GM23248 (cell line): ENCODE measurements around the gene ACVR1B. TPM values are rescaled to one million over a fixed set of nuclear protein-coding genes. Genes with fewer than 3 reads are reported as not detected.

ENCODE experiments used
- DNase-seq: peaks from one replicate; pipeline ENCODE4 v3.0.0-alpha.2; 2015
- H2AFZ ChIP-seq: fragments of 200-600 bp; sonication (generic); 2 replicates; pipeline ENCODE4 v1.6.1; 2016; ENCODE audit warnings: antibody characterized with exemption
- H3F3A ChIP-seq: fragments of 200-600 bp; sonication (generic); 2 replicates; pipeline ENCODE4 v1.6.1; 2016; ENCODE audit warnings: mild to moderate bottlenecking, antibody characterized with exemption, mixed run types; ENCODE audit not compliant: insufficient read depth
- H3K27ac ChIP-seq: fragments of 200-600 bp; sonication (generic); 2 replicates; pipeline ENCODE4 v1.5.1; 2016; ENCODE audit warnings: mild to moderate bottlenecking
- H3K27me3 ChIP-seq: fragments of 200-600 bp; sonication (generic); replicated peaks from 2 replicates; pipeline ENCODE4 v1.6.1; 2016; ENCODE audit warnings: mild to moderate bottlenecking; ENCODE audit not compliant: insufficient read depth
- H3K36me3 ChIP-seq: fragments of 200-600 bp; sonication (generic); 2 replicates; pipeline ENCODE4 v1.6.1; 2016; ENCODE audit warnings: low read depth, mild to moderate bottlenecking
- H3K4me1 ChIP-seq: fragments of 200-600 bp; sonication (generic); 2 replicates; pipeline ENCODE4 v1.6.1; 2016; ENCODE audit warnings: mild to moderate bottlenecking; ENCODE audit not compliant: insufficient read depth
- H3K4me2 ChIP-seq: fragments of 200-600 bp; sonication (generic); one replicate; pipeline ENCODE4 v1.6.1; 2016; ENCODE audit warnings: mild to moderate bottlenecking; ENCODE audit not compliant: unreplicated experiment
- H3K4me3 ChIP-seq: fragments of 200-600 bp; sonication (generic); 2 replicates; pipeline ENCODE4 v1.5.1; 2016; ENCODE audit warnings: mild to moderate bottlenecking
- H3K79me2 ChIP-seq: fragments of 200-600 bp; sonication (generic); 2 replicates; pipeline ENCODE4 v1.6.1; 2016; ENCODE audit warnings: mild to moderate bottlenecking; ENCODE audit not compliant: insufficient read depth
- H3K9ac ChIP-seq: fragments of 200-600 bp; sonication (generic); 2 replicates; pipeline ENCODE4 v1.6.1; 2016; ENCODE audit warnings: mild to moderate bottlenecking
- H3K9me2 ChIP-seq: fragments of 200-600 bp; sonication (generic); 2 replicates; pipeline ENCODE4 v1.6.1; 2016; ENCODE audit warnings: mixed run types, mild to moderate bottlenecking, moderate library complexity; ENCODE audit not compliant: insufficient read depth
- H3K9me3 ChIP-seq: fragments of 200-600 bp; sonication (generic); one replicate; pipeline ENCODE4 v1.6.1; 2017; ENCODE audit warnings: low read depth
- H4K20me1 ChIP-seq: fragments of 200-600 bp; sonication (generic); 2 replicates; pipeline ENCODE4 v1.6.0; 2016; ENCODE audit not compliant: insufficient read depth
- EZH2 ChIP-seq: fragments of 200-600 bp; sonication (generic); IDR thresholded peaks from 2 replicates; pipeline ENCODE4 v1.6.1; 2018; ENCODE audit warnings: antibody characterized with exemption, mild to moderate bottlenecking; ENCODE audit not compliant: insufficient read depth, poor library complexity, severe bottlenecking
- EZH2phosphoT487 ChIP-seq: fragments of 200-600 bp; sonication (generic); IDR thresholded peaks from 2 replicates; pipeline ENCODE4 v1.6.1; 2018; ENCODE audit warnings: antibody characterized with exemption, moderate library complexity, mild to moderate bottlenecking, low read depth; ENCODE audit not compliant: insufficient read depth
- WGBS, 2 experiments: methylation state at CpG; one replicate each; pipeline ENCODE4 v1.1.6; 2015 to 2017; ENCODE audit warnings: low lambda C conversion rate in 2 of 2, low coverage in 1 of 2; ENCODE audit errors: missing lambda C conversion rate in 2 of 2; 5-methylcytosine and 5-hydroxymethylcytosine counted together
- in situ Hi-C: fragments of 300-500 bp; cut with MboI; formaldehyde crosslinking; loops from 2 replicates; pipeline ENCODE4 v1.15.0; 2020
- polyA plus RNA-seq: library from polyadenylated mRNA; unstranded; fragments of >200 nt; fragmentation: Nextera tagmentation; extraction: Ambion mirVana; gene quantifications from 2 replicates; pipeline ENCODE4 v1.2.1, GENCODE V29; 2016
- total RNA-seq: library from RNA; depleted of rRNA; stranded (reverse); fragments of >200 nt; shearing (Covaris generic); gene quantifications from 2 replicates; pipeline ENCODE4 v1.2.3, GENCODE V29; 2014

Gene ACVR1B
- total and polyA plus RNA-seq, 2 experiments from 2014 or later, result 2.8 to 17.0 TPM

GRCh38 chr12:51942056-51942455, 9.4 kb upstream of the ACVR1B start:
- Histone ChIP-seq H2AFZ (no peak overlapping the region), H3K79me2 (no peaks in the 10 kb centered on the region), H3K4me3 (no peak overlapping the region), H3K4me1 (peaks cover 5% of the 10 kb centered on the region; the same call in 1 of the 2 replicates), H3K9ac (no peak overlapping the region), H4K20me1 (no peaks in the 10 kb centered on the region), H3K9me2 (no peaks in the 10 kb centered on the region), H3K36me3 (no peaks in the 10 kb centered on the region), H3F3A (no peaks in the 10 kb centered on the region), H3K9me3 (no peaks in the 10 kb centered on the region), H3K27me3 (no peaks in the 10 kb centered on the region), H3K27ac (no peak overlapping the region), H3K4me2 (no peak overlapping the region)
- 88 to 90% methylated on average over 7 of the region's 7 CpGs for WGBS, 2 experiments
- in situ Hi-C loops, result no loop called here
- no peak for DNase-seq
- TF ChIP-seq EZH2, result no peak
- no peak for TF ChIP-seq EZH2phosphoT487

- Histone ChIP-seq H3K27me3 (no peaks in the 10 kb centered on the region), H3K9me3 (no peaks in the 10 kb centered on the region), H3K4me1 (peaks cover 5% of the 10 kb centered on the region; the same call in 1 of the 2 replicates), H3K9me2 (no peaks in the 10 kb centered on the region), H3K4me2 (no peak overlapping the region), H3K4me3 (no peak overlapping the region), H2AFZ (no peak overlapping the region), H4K20me1 (no peaks in the 10 kb centered on the region), H3K79me2 (no peaks in the 10 kb centered on the region), H3F3A (no peaks in the 10 kb centered on the region), H3K9ac (no peak overlapping the region), H3K36me3 (no peaks in the 10 kb centered on the region), H3K27ac (no peak overlapping the region)
- in situ Hi-C loops, result no loop called here
- DNase-seq, result no peak
- TF ChIP-seq EZH2phosphoT487 (no peak), EZH2 (no peak)
- WGBS, 2 experiments, result 81 to 83% methylated on average over 6 of the region's 6 CpGs
These were observed 8.9 kb upstream of the ACVR1B start for GRCh38 chr12:51942501-51943000.

GRCh38 chr12:51943346-51943745, 8.2 kb upstream of the ACVR1B start:
- 94% methylated on average over 2 of the region's 2 CpGs for WGBS, 2 experiments
- H2AFZ ChIP-seq, result no peak overlapping the region
- no peak overlapping the region for H3K4me3 ChIP-seq
- no peak overlapping the region for H3K9ac ChIP-seq
- H3K4me2 ChIP-seq, result no peak overlapping the region
- no peak for DNase-seq
- no peaks in the 10 kb centered on the region for H3K36me3 ChIP-seq
- H3K27ac ChIP-seq, result no peak overlapping the region
- no peaks in the 10 kb centered on the region for H3F3A ChIP-seq
- TF ChIP-seq EZH2phosphoT487, result no peak
- no peak for TF ChIP-seq EZH2
- no peaks in the 10 kb centered on the region for H3K79me2 ChIP-seq
- H4K20me1 ChIP-seq, result no peaks in the 10 kb centered on the region
- peaks cover 5% of the 10 kb centered on the region; the same call in 1 of the 2 replicates for H3K4me1 ChIP-seq
- no peaks in the 10 kb centered on the region for H3K9me3 ChIP-seq
- H3K27me3 ChIP-seq, result no peaks in the 10 kb centered on the region
- in situ Hi-C loops, result no loop called here
- no peaks in the 10 kb centered on the region for H3K9me2 ChIP-seq

GRCh38 chr12:51944608-51945233, 6.8 kb upstream of the ACVR1B start:
- in situ Hi-C loops, result no loop called here
- 41 to 43% methylated on average over 1 of the region's 1 CpG for WGBS, 2 experiments
- Histone ChIP-seq H3K79me2 (no peaks in the 10 kb centered on the region), H4K20me1 (no peaks in the 10 kb centered on the region), H3K9ac (no peak overlapping the region), H3F3A (peaks cover 7% of the 10 kb centered on the region; the same call in 1 of the 2 replicates), H3K9me2 (no peaks in the 10 kb centered on the region), H3K36me3 (no peaks in the 10 kb centered on the region), H3K4me2 (no peak overlapping the region), H3K27me3 (no peaks in the 10 kb centered on the region), H3K27ac (no peak overlapping the region), H3K4me1 (peaks cover 14% of the 10 kb centered on the region), H3K4me3 (no peak overlapping the region), H2AFZ (no peak overlapping the region), H3K9me3 (no peaks in the 10 kb centered on the region)
- no peak for DNase-seq
- no peak for TF ChIP-seq EZH2phosphoT487
- TF ChIP-seq EZH2, result no peak
